ENCODE results near the gene MT1E.

The MT1E gene

GRCh38 chr16:56645838-56646237, 20.3 kb downstream of the MT1E start:
- Mint-ChIP-seq H3K9me3 (no peaks in the 10 kb centered on the region), H3K4me3 (no peak overlapping the region), H3K4me1 (peaks cover 19% of the 10 kb centered on the region), H3K36me3 (ENCODE audit: insufficient read depth) (no peaks in the 10 kb centered on the region), H3K27me3 (peaks cover 2% of the 10 kb centered on the region), H3K27ac (ENCODE audit: low read depth) (no peak overlapping the region)
- no peak for ATAC-seq (replicated peaks; ENCODE audit: extremely low read depth, poor library complexity, severe bottlenecking)
- DNase-seq (ENCODE audit: low spot score in 2 of 2): no peak

GRCh38 chr16:56647641-56648431, 22.3 kb downstream of the MT1E start:
- Mint-ChIP-seq H3K4me3 (no peak overlapping the region), H3K27ac (ENCODE audit: low read depth) (no peak overlapping the region), H3K4me1 (peaks cover 16% of the 10 kb centered on the region), H3K27me3 (no peaks in the 10 kb centered on the region), H3K36me3 (ENCODE audit: insufficient read depth) (no peaks in the 10 kb centered on the region), H3K9me3 (no peaks in the 10 kb centered on the region)
- ATAC-seq (replicated peaks; ENCODE audit: extremely low read depth, poor library complexity, severe bottlenecking) (no peak), DNase-seq (ENCODE audit: low spot score in 2 of 2) (no peak)

DNA sequence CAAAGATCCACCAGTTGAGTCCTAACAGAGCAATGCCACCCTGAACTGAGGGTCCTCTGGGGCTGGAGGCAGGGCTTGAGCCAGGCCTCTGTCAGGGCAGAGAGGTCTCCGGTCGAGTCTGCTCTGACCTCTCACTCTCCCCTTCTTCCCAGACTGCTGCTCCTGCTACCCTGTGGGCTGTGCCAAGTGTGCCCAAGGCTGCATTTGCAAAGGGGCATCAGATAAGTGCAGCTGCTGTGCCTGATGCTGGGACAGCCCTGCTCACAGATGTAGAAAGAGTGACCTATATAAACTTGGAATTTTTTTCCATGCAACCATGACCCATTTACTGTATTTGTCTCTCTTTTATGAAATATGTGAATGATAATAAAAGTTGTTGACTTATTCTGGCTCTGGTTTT, 23.7 kb downstream of the MT1E start:
- H3K4me1 Mint-ChIP-seq: peaks cover 1% of the 10 kb centered on the region
- DNase-seq (ENCODE audit: low spot score in 2 of 2) (no peak), ATAC-seq (replicated peaks; ENCODE audit: extremely low read depth, poor library complexity, severe bottlenecking) (no peak)
- no peaks in the 10 kb centered on the region for H3K36me3 Mint-ChIP-seq (ENCODE audit: insufficient read depth)
- no peaks in the 10 kb centered on the region for H3K9me3 Mint-ChIP-seq
- no peak overlapping the region for H3K27ac Mint-ChIP-seq (ENCODE audit: low read depth)
- no peak overlapping the region for H3K4me3 Mint-ChIP-seq
- no peaks in the 10 kb centered on the region for H3K27me3 Mint-ChIP-seq

DNA sequence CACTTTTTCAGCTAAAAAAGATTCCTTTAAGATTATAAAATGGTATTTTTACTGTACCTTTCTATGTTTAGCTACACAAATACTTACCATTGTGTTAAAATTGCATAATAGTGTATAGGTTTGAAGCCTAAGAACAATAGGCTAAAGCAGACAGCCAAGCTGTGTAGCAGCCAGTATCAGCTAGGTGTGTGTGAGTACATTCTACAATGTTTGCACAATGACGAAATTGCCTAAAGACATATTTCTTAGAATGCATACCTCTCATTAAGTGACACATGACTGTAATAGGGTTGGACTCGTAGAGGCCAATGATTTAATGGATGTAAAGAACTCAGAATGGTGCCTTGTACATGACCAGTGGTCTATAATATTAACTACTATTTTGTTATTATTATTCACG, 24.2 kb downstream of the MT1E start:
- no peaks in the 10 kb centered on the region for H3K4me1 Mint-ChIP-seq
- H3K27me3 Mint-ChIP-seq: no peaks in the 10 kb centered on the region
- DNase-seq (ENCODE audit: low spot score in 2 of 2): no peak
- H3K4me3 Mint-ChIP-seq: no peak overlapping the region
- H3K9me3 Mint-ChIP-seq: no peaks in the 10 kb centered on the region
- no peaks in the 10 kb centered on the region for H3K36me3 Mint-ChIP-seq (ENCODE audit: insufficient read depth)
- no peak overlapping the region for H3K27ac Mint-ChIP-seq (ENCODE audit: low read depth)
- no peak for ATAC-seq (replicated peaks; ENCODE audit: extremely low read depth, poor library complexity, severe bottlenecking)

- H3K9me3 Mint-ChIP-seq: no peaks in the 10 kb centered on the region
These were observed 26.0 kb downstream of the MT1E start, which contains the start of gene MT1B for GRCh38 chr16:56651586-56651985. Gene MT1B (plus strand): TSS chr16:56651886. CDS start chr16:56651954, 68 bp downstream.

GRCh38 chr16:56652600-56652999, 27.0 kb downstream of the MT1E start:
- H3K4me1 Mint-ChIP-seq: no peaks in the 10 kb centered on the region
- no peak overlapping the region for H3K4me3 Mint-ChIP-seq
- no peaks in the 10 kb centered on the region for H3K27me3 Mint-ChIP-seq
- no peak for ATAC-seq (replicated peaks; ENCODE audit: extremely low read depth, poor library complexity, severe bottlenecking)
- H3K36me3 Mint-ChIP-seq (ENCODE audit: insufficient read depth): no peaks in the 10 kb centered on the region
- no peak for DNase-seq (ENCODE audit: low spot score in 2 of 2)
- no peak overlapping the region for H3K27ac Mint-ChIP-seq (ENCODE audit: low read depth)
- no peaks in the 10 kb centered on the region for H3K9me3 Mint-ChIP-seq

More at GRCh38 chr16:56651586-56651985, 26.0 kb downstream of the MT1E start, which contains the start of gene MT1B:
- no peak for ATAC-seq (replicated peaks; ENCODE audit: extremely low read depth, poor library complexity, severe bottlenecking)
- Mint-ChIP-seq H3K4me1 (no peaks in the 10 kb centered on the region), H3K27me3 (no peaks in the 10 kb centered on the region), H3K27ac (ENCODE audit: low read depth) (no peak within 1 kb of the TSS), H3K36me3 (ENCODE audit: insufficient read depth) (no peaks in the 10 kb centered on the region), H3K4me3 (no peak within 1 kb of the TSS)
- DNase-seq (ENCODE audit: low spot score in 2 of 2): no peak

DNA sequence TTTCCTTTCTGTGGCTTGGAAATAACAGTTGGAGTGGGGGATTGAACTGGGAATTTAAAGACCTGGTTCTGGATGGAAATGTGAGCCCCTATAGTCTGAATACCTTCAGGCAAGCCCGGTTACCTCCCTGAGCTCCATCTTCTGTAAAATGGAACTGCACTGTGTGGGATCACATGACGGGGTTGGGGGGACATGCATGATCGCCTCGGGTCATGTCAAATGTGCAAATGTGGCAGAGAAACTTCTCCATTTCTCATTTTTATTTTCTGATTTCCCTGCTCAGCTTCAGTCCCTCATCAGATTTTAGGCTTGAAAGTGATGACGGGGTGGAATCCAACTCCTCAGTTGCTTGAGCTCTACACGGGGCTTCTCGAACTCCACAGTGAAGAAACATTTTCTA, 27.6 kb downstream of the MT1E start:
- H3K4me1 Mint-ChIP-seq: peaks cover 5% of the 10 kb centered on the region
- no peaks in the 10 kb centered on the region for H3K9me3 Mint-ChIP-seq
- DNase-seq (ENCODE audit: low spot score in 2 of 2): no peak
- no peak for ATAC-seq (replicated peaks; ENCODE audit: extremely low read depth, poor library complexity, severe bottlenecking)
- no peak overlapping the region for H3K4me3 Mint-ChIP-seq
- no peaks in the 10 kb centered on the region for H3K36me3 Mint-ChIP-seq (ENCODE audit: insufficient read depth)
- no peak overlapping the region for H3K27ac Mint-ChIP-seq (ENCODE audit: low read depth)
- no peaks in the 10 kb centered on the region for H3K27me3 Mint-ChIP-seq

GRCh38 chr16:56657555-56658326, 32.2 kb downstream of the MT1E start, which contains the start of gene MT1F:
Gene MT1F (plus strand): TSS chr16:56657959. CDS start chr16:56658059, 100 bp downstream.
- Mint-ChIP-seq H3K27me3 (no peaks in the 10 kb centered on the region), H3K27ac (ENCODE audit: low read depth) (peak within 1 kb of the TSS; percentile 95), H3K9me3 (no peaks in the 10 kb centered on the region), H3K4me1 (peaks cover 29% of the 10 kb centered on the region), H3K4me3 (peak within 1 kb of the TSS; percentile 91), H3K36me3 (ENCODE audit: insufficient read depth) (peaks cover 3% of the 10 kb centered on the region)
- ATAC-seq (replicated peaks; ENCODE audit: extremely low read depth, poor library complexity, severe bottlenecking) (peak; percentile 68), DNase-seq (ENCODE audit: low spot score in 2 of 2) (peak; percentile 33 to 38)

DNA sequence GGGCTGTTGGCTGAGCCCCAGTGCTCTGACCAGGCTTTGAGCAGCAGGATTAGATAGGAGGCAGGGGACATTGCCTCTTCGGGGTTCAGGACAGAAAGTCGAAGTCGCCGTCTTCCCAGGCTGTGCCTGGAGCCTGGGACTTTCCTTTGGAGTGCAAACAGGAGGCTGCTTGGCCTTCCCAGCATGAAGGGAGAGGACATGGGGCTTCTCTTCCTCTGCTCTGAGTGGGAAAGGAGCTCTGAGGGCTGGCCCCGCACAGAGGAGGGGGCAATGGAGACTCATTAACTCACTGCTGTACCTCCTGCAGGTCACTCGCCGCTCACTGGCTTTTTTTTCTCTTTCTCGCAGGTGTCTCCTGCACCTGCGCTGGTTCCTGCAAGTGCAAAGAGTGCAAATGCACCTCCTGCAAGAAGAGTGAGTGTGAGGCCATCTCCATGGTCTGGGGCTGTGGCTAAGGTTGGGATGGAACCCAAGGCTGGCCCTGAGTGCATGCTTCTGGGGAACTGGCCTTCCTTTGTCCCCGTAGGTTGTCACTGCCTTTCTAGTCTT, 32.8 kb downstream of the MT1E start:
- Mint-ChIP-seq H3K4me3 (peak overlapping the region; percentile 91), H3K36me3 (ENCODE audit: insufficient read depth) (peaks cover 3% of the 10 kb centered on the region), H3K27ac (ENCODE audit: low read depth) (peak overlapping the region; percentile 95), H3K27me3 (no peaks in the 10 kb centered on the region), H3K4me1 (peaks cover 34% of the 10 kb centered on the region), H3K9me3 (no peaks in the 10 kb centered on the region)
- ATAC-seq (replicated peaks; ENCODE audit: extremely low read depth, poor library complexity, severe bottlenecking) (no peak), DNase-seq (ENCODE audit: low spot score in 2 of 2) (no peak)

DNA sequence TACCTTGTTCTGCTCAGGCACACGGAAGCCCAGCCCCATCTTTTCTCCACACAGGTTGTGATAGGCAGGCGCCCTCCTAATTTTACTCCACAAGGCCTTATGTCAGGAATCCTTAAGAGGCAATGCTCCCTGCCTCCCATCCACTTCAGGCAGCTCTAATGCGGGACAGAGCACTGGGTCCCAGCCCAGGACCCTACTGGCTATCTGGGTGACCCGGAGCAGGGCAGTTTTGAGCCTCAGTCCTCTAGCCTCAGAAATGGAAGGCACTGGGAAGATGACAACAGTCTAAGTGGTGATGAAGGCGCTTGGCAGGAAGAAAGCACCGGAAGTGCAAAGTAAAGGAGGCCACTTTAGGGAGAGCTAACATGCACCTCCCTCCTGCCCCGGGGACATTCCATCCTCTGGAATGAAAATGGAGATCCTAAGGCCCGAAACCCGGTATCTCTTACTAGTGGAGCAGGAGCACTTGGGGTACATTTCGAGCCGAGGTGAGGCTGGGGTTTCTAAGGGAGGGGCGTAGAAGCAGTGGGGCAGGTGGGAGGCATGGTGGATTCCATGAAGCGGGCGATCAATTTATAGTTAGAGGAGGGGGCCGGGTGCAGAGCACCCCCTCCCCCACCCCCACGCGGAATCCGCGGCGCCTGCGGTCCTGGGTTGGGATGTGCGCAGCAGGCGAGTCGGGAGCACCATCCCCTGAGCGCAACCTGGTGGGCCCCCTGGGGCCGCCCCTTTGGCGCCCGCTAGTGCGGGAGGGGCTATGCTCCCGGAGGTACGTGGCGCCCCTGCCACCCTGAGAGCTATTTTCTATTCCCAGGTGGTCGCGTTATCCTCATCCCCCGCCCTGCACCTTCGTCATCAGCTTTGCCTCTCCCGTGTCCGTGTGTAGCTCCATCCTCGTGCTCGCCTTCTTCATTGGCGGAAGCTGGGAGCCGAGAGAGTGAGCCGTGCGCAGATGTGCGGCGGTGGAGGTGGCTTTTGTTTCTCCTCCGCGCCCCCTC, 37.1 kb downstream of the MT1E start:
- DNase-seq (ENCODE audit: low spot score in 2 of 2) (no peak), ATAC-seq (replicated peaks; ENCODE audit: extremely low read depth, poor library complexity, severe bottlenecking) (peak; percentile 55)
- Mint-ChIP-seq H3K4me3 (peak overlapping the region; percentile 85), H3K27ac (ENCODE audit: low read depth) (peak overlapping the region; percentile 84), H3K36me3 (ENCODE audit: insufficient read depth) (peaks cover 9% of the 10 kb centered on the region), H3K27me3 (peaks cover 14% of the 10 kb centered on the region), H3K4me1 (peaks cover 36% of the 10 kb centered on the region), H3K9me3 (no peaks in the 10 kb centered on the region)

DNA sequence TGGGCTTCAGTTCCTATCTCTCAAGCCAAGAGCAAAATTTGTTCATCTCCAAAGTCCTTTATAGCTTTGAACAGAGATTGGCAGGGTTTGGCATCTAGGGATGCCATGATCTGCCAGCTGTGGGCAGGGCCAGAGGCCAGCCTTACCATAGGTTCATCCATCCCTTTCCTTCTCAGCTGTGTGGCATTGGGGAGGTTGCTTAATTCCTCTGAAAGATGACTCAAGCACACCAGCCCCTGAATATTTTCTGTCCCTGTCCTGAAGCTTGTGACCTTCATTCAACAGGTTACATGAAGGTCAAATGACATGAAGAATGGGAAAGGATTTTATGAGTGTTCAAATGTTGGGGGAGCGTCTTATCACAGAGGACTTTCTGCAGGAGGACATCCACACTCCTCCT, 38.9 kb downstream of the MT1E start:
- Mint-ChIP-seq H3K9me3 (no peaks in the 10 kb centered on the region), H3K27ac (ENCODE audit: low read depth) (no peak overlapping the region), H3K4me1 (peaks cover 31% of the 10 kb centered on the region), H3K36me3 (ENCODE audit: insufficient read depth) (peaks cover 6% of the 10 kb centered on the region), H3K27me3 (peaks cover 33% of the 10 kb centered on the region), H3K4me3 (no peak overlapping the region)
- no peak for ATAC-seq (replicated peaks; ENCODE audit: extremely low read depth, poor library complexity, severe bottlenecking)
- no peak for DNase-seq (ENCODE audit: low spot score in 2 of 2)

All from central memory CD8-positive, alpha-beta T cell (primary cell).